ENCODE data around the gene CPNE5.

Gene CPNE5

DNA sequence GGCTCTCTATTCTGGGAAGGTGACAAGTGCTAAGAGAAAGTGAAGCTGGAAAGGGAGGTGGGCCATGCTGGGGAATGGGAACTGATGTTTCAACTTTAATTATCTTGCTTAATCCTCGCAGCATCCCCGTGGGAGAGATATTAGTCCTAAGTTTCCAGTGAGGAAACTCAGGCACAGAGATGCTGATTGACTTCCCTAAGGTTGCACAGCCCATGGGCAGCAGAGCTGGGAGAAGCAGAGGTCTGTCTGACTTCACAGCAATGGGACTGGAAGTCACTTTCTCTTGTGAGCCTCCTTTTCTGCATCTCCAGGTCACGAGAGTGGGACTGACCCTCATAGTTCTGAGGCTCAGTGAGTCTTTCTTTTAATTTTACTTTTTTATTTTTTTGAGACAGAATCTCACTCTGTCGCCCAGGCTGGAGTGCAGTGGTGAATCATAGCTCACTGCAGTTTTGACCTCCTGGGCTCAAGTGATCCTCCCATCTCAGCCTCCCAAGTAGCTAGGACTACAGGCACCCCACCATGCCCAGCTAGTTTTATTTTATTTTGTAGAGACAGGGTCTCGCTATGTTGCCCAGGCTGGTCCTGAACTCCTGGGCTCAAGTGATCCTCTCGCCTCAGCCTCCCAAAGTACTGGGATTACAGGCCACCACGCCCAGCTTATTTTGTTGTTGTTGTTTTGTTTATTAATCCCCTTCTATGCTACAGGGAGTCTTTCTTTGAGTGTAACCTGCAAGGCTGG lies 139.0 kb downstream of the CPNE5 start:
- DNase-seq (ENCODE audit: low spot score), result no peak

DNA sequence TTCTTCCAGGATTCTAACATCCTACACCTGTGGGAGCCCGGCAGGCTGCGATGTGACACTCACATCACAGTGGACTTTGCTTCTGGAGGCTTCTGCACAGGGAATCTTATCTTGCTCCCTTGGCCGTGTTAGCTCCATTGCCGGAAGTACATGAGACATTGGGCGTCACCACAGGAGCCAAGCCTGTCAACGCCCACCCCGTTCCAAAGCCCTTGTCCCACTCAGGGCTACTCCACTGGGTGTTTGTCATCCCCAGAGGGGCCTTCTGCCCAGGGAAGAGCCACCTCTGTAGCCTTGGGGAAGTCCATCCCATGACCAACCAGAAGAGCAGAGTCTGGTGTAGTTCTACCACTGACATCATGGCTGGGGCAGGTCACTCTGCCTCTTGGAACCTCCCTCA lies 139.9 kb downstream of the CPNE5 start:
- no peak for DNase-seq (ENCODE audit: low spot score)

DNA sequence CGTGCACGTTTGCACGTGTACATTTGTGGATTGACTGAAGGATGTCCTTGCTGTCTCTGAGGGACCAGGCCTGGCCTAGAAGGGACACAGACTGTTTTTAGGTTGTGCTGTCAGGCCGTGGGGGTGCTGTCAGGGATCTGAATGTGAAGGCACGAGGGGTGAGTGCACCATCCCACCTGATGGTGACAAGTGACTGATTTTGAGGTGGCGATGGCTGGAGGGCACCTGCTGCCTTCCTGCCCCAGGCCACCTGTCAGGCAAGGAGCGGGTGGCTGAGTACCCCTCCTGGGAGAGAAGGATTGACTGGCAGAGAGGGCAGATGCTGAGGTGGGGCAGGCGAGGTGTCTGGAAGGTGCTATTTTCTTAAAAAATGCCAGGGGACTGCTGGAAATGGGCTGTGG lies 140.4 kb downstream of the CPNE5 start:
- DNase-seq (ENCODE audit: low spot score), result no peak

DNA sequence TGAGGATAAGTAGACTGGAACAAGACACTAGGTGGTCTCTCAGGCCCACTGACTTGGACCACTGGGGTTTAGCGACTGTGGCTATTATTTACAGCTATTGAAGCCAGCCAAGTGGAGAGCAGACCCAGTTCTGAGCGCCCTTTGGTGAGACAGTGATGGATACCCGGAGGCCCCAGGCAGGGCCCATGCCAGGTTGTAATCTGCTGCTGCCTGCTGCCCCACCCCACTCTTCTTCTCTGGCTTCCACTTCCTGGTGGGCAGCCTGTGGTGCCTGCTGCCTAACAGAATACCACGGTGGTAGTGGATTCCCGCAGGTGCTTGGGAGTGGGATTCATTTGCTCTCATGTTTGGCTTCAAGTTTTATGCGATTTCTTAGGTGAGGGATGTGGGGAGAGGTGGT lies 141.0 kb downstream of the CPNE5 start:
- DNase-seq (ENCODE audit: low spot score), result no peak

DNA sequence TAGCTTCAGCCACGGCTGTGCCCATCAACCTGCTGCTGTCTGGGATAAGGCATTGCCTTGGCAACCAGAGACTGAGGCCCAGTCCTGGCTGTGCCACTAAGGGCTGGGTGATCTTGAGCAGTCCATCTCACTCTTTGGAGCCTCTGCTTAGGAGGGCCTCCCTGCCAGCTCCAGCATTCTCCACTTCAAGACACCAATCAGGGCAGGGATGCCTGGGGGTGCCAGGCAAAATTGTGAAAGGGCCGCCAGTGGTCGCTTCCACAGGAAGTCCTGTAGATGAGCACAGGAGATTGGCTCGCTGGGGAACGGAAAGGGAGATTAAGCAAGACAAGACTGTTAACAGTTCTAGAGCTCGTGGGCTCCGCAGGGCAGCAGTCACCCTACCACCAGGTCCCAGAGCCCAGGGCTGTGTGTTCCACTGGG lies 141.8 kb downstream of the CPNE5 start, which contains the start of gene RAB44:
Gene RAB44 (plus strand): TSS at position 346 of the 423 bp plus-strand sequence. CDS start 6,410 bp downstream, outside the sequence.
- DNase-seq (ENCODE audit: low spot score), result no peak

DNA sequence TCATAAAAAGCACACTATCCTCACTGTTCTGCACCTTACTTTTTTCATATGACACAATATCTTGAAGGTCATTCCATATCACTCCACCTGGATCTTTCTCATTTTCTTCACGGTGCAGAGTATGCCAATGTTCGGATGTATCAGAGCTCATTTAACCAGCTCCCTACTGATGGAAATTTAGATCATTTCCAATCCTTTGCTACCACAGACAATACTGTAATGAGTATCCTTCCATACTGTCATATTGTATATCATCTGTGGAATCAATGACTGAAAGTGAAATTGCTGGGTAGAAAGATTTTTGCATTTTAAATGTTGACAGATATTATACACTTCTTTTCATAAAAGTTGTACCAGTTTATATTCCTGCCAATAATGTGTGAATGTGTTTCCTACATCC lies 143.8 kb downstream of the CPNE5 start:
- DNase-seq (ENCODE audit: low spot score), result no peak

DNA sequence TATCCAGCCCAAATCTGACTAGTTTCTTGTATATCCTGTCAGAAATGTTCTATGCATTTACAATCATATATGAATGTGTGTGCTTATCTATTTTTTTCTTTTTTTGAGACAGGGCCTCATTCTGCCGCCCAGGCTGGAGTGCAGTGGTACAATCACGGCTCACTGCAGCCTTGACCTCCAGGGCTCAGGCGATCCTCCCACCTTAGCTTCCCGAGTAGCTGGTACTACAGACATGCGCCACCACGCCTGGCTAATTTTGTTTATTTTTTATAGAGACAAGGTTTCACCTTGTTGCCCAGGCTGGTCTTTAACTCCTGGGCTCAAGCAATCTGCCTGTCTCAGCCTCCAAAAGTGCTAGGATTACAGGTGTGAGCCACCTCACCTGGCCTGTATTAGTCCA lies 144.6 kb downstream of the CPNE5 start:
- no peak for DNase-seq (ENCODE audit: low spot score)

DNA sequence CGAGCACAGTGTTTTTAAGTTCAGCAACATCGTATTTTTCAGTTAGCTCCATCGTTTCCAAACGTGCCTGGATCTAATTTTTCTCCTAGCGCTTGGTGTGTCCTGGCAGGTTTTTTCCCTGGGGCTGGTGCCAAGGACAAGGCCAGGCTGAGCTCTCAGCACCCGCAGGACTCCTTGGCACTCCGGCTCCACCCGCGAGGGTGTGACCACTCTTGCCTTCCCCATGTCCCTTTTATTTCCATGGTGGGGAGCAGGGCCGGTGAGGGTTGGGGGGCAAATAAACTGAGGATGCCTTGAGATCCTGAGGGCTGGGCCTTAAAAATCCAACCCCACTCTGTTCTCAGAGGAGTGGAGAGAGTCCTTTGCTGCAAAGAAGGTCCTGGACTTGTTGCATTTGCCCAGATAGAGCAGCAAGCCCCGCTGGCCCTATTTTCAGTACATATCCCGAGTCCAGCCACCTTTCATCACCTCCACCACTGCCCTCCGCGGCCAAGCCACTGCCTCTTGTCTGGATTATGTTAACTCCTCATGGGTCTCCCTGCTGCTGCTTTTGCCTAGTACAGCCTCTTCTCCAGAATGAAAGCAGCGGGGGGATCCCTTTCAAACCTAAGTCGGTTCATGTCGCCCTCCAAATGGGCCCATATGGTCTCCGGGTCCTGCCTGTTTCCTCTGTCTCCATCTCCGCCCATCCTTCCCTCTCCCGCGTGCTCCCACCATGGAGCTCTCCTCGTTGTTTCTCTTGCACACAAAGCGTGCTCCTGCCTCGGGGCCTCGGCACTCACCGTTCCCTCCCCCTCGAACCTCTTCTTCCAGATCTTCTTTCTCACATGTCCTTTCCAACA lies 146.2 kb downstream of the CPNE5 start:
- no peak for DNase-seq (ENCODE audit: low spot score)

DNA sequence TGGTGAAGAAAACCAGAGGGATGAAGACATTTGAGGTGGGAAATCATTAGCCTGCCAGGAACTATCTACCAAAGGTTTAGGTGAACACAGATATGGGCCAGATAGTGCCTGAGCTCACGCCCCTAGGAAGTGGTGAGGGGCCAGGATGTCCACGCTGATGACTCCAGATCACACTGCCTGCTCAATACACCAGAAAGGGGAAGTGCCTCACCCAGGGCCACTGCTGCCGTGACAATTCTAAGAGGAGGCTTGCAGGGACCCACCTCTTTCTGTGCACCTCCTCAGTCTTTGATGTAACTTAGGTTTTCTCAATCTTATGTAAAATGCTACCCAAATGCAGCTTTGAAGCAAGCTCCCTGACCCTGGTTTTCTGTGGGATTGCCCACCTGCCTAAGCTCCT lies 147.0 kb downstream of the CPNE5 start:
- no peak for DNase-seq (ENCODE audit: low spot score)

DNA sequence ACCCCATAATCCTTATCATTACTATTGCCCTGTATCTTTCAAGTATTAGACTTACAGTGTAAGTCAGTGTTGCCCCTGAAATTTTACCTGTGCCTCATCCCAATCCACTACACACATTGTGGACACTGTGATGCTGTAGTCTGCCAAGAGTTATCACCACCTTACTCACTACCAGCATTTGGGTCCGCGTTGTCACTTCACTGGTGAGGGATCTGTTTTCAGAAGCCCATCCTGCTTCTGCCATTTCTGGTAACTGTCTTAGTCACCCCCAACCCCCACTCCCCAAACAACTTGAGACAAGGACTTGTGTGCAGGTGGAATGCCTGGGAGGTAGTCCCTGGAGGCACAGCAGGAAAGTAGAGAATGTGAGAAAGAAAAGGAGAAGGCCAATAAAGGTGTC lies 147.6 kb downstream of the CPNE5 start:
- no peak for DNase-seq (ENCODE audit: low spot score)

DNA sequence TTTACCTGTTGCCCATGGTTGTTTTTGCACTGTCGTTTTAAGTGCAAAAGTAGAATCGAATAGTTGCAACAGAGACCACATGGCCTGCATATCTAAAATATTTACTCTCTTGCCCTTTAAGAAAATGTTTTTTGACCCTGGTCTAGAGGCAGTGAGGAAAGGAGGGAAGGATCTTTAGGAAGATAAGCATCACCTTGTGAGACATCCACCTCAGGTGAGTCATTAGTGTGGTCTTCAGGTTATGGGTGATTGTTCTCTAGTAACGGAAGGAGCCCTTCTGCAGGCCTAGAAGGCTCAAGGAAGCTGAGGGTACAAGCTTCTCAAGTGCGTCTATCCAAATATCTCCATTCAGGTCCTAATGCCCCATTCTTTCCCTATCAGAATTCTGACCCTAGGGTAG lies 148.2 kb downstream of the CPNE5 start:
- no peak for DNase-seq (ENCODE audit: low spot score)

Data from AG08396 (cell line).